ENCODE data around the gene RNF220.

DNA sequence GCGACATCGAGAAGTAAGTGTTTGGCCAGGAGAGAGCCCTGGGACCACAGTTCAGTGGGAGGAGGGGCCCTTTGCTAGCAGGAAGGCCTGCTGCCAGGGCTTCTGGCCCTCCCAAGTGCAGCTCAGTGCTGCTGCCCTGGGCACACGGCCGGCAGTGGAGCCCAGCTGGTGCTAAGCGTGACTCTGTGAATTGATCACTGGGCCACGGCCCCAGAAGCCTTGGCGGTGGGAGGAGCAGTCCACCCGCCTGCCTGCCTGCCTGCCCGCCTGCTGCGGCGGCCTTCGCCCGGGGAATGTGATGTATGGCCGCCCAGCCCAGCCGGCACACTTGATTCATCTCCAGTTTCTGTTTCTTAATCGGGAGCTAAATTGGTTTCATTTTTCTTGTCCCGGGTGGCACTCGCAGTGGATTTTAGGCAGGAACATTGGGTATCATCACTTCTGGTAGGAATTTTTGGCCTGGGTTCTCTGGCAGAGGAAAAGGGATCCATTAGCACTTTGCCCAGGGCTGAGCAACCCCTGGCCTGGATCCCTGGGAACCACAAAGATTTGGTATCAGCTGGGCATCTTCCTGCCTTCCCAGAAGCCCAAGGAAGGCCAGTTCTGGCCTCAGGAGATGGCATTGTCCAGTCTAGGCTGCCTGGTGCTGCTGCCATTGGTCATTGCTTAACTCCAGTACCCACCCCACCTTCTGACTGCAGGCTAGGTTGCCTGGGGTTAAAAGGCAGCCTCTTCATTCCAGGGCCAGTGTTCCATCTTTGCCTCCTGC lies 240.6 kb downstream of the RNF220 start:
- TF ChIP-seq POLR2AphosphoS5 (IDR thresholded peaks at IDR 0.05; ENCODE audit: low read depth, low read length) (no peak), POLR2A (IDR thresholded peaks at IDR 0.05; ENCODE audit: insufficient read depth in 1 of 2, low read depth in 2 of 2, low read length in 2 of 2) (no peak)
- TF ChIP-seq, protein P1, sequence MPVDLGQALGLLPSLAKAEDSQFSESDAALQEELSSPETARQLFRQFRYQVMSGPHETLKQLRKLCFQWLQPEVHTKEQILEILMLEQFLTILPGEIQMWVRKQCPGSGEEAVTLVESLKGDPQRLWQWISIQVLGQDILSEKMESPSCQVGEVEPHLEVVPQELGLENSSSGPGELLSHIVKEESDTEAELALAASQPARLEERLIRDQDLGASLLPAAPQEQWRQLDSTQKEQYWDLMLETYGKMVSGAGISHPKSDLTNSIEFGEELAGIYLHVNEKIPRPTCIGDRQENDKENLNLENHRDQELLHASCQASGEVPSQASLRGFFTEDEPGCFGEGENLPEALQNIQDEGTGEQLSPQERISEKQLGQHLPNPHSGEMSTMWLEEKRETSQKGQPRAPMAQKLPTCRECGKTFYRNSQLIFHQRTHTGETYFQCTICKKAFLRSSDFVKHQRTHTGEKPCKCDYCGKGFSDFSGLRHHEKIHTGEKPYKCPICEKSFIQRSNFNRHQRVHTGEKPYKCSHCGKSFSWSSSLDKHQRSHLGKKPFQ (CRISPR knock-in tag; IDR thresholded peaks at IDR 0.05; ENCODE audit: insufficient replicate concordance): no peak
